GM19351 (cell line): ENCODE data around the gene QRICH1.
A peak's percentile ranks its signal among the peaks of the same experiment; 100 is the strongest.

Experiments
- ATAC-seq: cut with Tn5 transposase; IDR thresholded peaks from one replicate; pipeline ENCODE4 v1.9.1; 2021; ENCODE audit warnings: mild to moderate bottlenecking, moderate library complexity; ENCODE audit not compliant: unreplicated experiment

Gene QRICH1

GRCh38 chr3:49035281-49035680 lies 58.6 kb downstream of the QRICH1 start:
- no peak for ATAC-seq

GRCh38 chr3:49034650-49035049 lies 59.2 kb downstream of the QRICH1 start:
- no peak for ATAC-seq

- no peak for ATAC-seq
Measured at GRCh38 chr3:49032646-49033304, 61.1 kb downstream of the QRICH1 start.

- no peak for ATAC-seq
Measured at GRCh38 chr3:49030321-49030720, 63.5 kb downstream of the QRICH1 start.

GRCh38 chr3:49029563-49029884 lies 64.3 kb downstream of the QRICH1 start:
- no peak for ATAC-seq

- ATAC-seq: peak; percentile 92
Measured at GRCh38 chr3:49028673-49029562, 65.0 kb downstream of the QRICH1 start, which contains the start of gene IMPDH2. Gene IMPDH2 (minus strand): TSS chr3:49029398. CDS start chr3:49029350, 48 bp downstream.

- no peak for ATAC-seq
Measured at GRCh38 chr3:49028298-49028672, 65.6 kb downstream of the QRICH1 start.

- no peak for ATAC-seq
Measured at GRCh38 chr3:49027634-49028033, 66.2 kb downstream of the QRICH1 start.

- no peak for ATAC-seq
Measured at GRCh38 chr3:49026536-49026935, 67.3 kb downstream of the QRICH1 start.

GRCh38 chr3:49025793-49026520 lies 67.9 kb downstream of the QRICH1 start:
- ATAC-seq: no peak

- no peak for ATAC-seq
Measured at GRCh38 chr3:49025005-49025792, 68.7 kb downstream of the QRICH1 start.

GRCh38 chr3:49024449-49024848 lies 69.4 kb downstream of the QRICH1 start:
- no peak for ATAC-seq

GRCh38 chr3:49023775-49024174 lies 70.1 kb downstream of the QRICH1 start:
- ATAC-seq: no peak

GRCh38 chr3:49022688-49023171 lies 71.1 kb downstream of the QRICH1 start:
- no peak for ATAC-seq

- ATAC-seq: peak; percentile 50
Measured at GRCh38 chr3:49021813-49022687, 71.8 kb downstream of the QRICH1 start, which contains the start of gene NDUFAF3. Gene NDUFAF3 (plus strand): TSS chr3:49022121. CDS start chr3:49022145, 24 bp downstream.

- ATAC-seq: peak; percentile 37
Measured at GRCh38 chr3:49021213-49021812, 72.6 kb downstream of the QRICH1 start.

- no peak for ATAC-seq
Measured at GRCh38 chr3:49020330-49021212, 73.3 kb downstream of the QRICH1 start.

GRCh38 chr3:49019941-49020329 lies 73.9 kb downstream of the QRICH1 start:
- ATAC-seq: no peak
